GM19467 (cell line): ENCODE measurements around the gene USP38.
"Not testable (repeated sequence)": the region's sequence is repeated elsewhere in the genome, so short reads cannot be mapped to it uniquely, and the experiment has no call there.

Experiments used
- ATAC-seq: cut with Tn5 transposase; IDR thresholded peaks from one replicate; pipeline ENCODE4 v1.9.1; 2021; ENCODE audit warnings: mild to moderate bottlenecking, moderate library complexity; ENCODE audit not compliant: unreplicated experiment

Gene USP38

GRCh38 chr4:143184503-143185252, at the start of gene USP38:
USP38 (plus strand) TSS chr4:143184917; CDS start chr4:143185451, 534 bp downstream.
- ATAC-seq: peak; percentile 71

- no peak for ATAC-seq
These were observed 49.4 kb upstream of the USP38 start for GRCh38 chr4:143135358-143135757.

- no peak for ATAC-seq
These were observed 44.0 kb upstream of the USP38 start for GRCh38 chr4:143140696-143141095.

- no peak for ATAC-seq
These were observed 36.2 kb upstream of the USP38 start for GRCh38 chr4:143148521-143148920.

GRCh38 chr4:143156853-143157252, 27.9 kb upstream of the USP38 start:
- ATAC-seq: no peak

- ATAC-seq: no peak
These were observed 21.1 kb upstream of the USP38 start for GRCh38 chr4:143163614-143164013.

- not testable (repeated sequence) for ATAC-seq
These were observed 18.0 kb upstream of the USP38 start for GRCh38 chr4:143166722-143167121.

GRCh38 chr4:143178923-143179322, 5.8 kb upstream of the USP38 start:
- ATAC-seq: no peak

- no peak for ATAC-seq
These were observed 1.1 kb upstream of the USP38 start for GRCh38 chr4:143183513-143184216.

GRCh38 chr4:143184217-143184502, 557 bp upstream of the USP38 start:
- peak; percentile 25 for ATAC-seq

GRCh38 chr4:143185253-143186107, 763 bp downstream of the USP38 start:
- ATAC-seq: peak; percentile 8

GRCh38 chr4:143186212-143186611, 1.5 kb downstream of the USP38 start:
- ATAC-seq: no peak

- ATAC-seq: no peak
These were observed 1.9 kb downstream of the USP38 start for GRCh38 chr4:143186649-143187048.

- ATAC-seq: no peak
These were observed 3.7 kb downstream of the USP38 start for GRCh38 chr4:143188136-143189088.

GRCh38 chr4:143189528-143189927, 4.8 kb downstream of the USP38 start:
- ATAC-seq: no peak

GRCh38 chr4:143195581-143195980, 10.9 kb downstream of the USP38 start:
- ATAC-seq: no peak

- ATAC-seq: no peak
These were observed 11.6 kb downstream of the USP38 start for GRCh38 chr4:143196323-143196722.

GRCh38 chr4:143199503-143199902, 14.8 kb downstream of the USP38 start:
- ATAC-seq: no peak

GRCh38 chr4:143202824-143203223, 18.1 kb downstream of the USP38 start:
- no peak for ATAC-seq

GRCh38 chr4:143203577-143203976, 18.9 kb downstream of the USP38 start:
- no peak for ATAC-seq
